Stomach (tissue), 9 donors: ENCODE results near the gene RIN3. TPM values are rescaled to one million over a fixed set of nuclear protein-coding genes. Genes with fewer than 3 reads are reported as not detected.
A peak's percentile ranks its signal among the peaks of the same experiment; 100 is the strongest.
"Not testable (repeated sequence)": the region's sequence is repeated elsewhere in the genome, so short reads cannot be mapped to it uniquely, and the experiment has no call there.

Experiments used
- DNase-seq, 2 donors: peaks; one replicate each; pipeline versions ENCODE4 v3.0.0 to v3.0.0-alpha.2; 2013 to 2019
- H3K27ac ChIP-seq, 5 donors: fragments of 200-600 bp in 4 of 5; sonication (generic) in 4 of 5; one replicate each; pipeline ENCODE4 v1.5.1; 2013 to 2019; ENCODE audit warnings: mild to moderate bottlenecking in 1 of 5, moderate library complexity in 1 of 5
- H3K27me3 ChIP-seq, 3 donors: fragments of 200-600 bp; sonication (generic); one replicate each; pipeline ENCODE4 v1.5.1; 2017 to 2019; ENCODE audit warnings: mixed run types in 1 of 3
- H3K36me3 ChIP-seq, 4 donors: fragments of 200-600 bp; sonication (generic); 1 replicate in 3 of 4; 2 replicates in 1 of 4; pipeline ENCODE4 v1.5.1; 2016 to 2019
- H3K4me1 ChIP-seq, 4 donors: fragments of 200-600 bp; sonication (generic); one replicate each; pipeline ENCODE4 v1.5.1; 2016 to 2019
- H3K4me3 ChIP-seq, 4 donors: fragments of 200-600 bp; sonication (generic) in 3 of 4; one replicate each; pipeline ENCODE4 v1.5.1; 2016 to 2019; ENCODE audit warnings: mild to moderate bottlenecking in 1 of 4
- H3K9me3 ChIP-seq, 4 donors: fragments of 200-600 bp; sonication (generic); one replicate each; pipeline ENCODE4 v1.5.1; 2016 to 2019
- CTCF ChIP-seq, 7 experiments: fragments of 450-650 bp in 4 of 7; fragments of 200-600 bp in 3 of 7; sonication (generic) in 3 of 7; IDR thresholded peaks; one replicate each; pipeline ENCODE4 v1.5.1; 2016 to 2019; ENCODE audit warnings: antibody characterized with exemption in 7 of 7, control low read depth in 2 of 7, mild to moderate bottlenecking in 1 of 7
- EP300 ChIP-seq: sonication (generic); formaldehyde crosslinking; IDR thresholded peaks from one replicate; pipeline ENCODE4 v1.6.1; 2017; ENCODE audit warnings: antibody characterized with exemption
- POLR2A ChIP-seq, 4 donors: fragments of 450-650 bp; IDR thresholded peaks; one replicate each; pipeline ENCODE4 v1.6.1; 2016; ENCODE audit warnings: antibody characterized with exemption in 4 of 4, control low read depth in 2 of 4, mild to moderate bottlenecking in 1 of 4, moderate library complexity in 1 of 4
- POLR2AphosphoS5 ChIP-seq, 3 donors: sonication (generic); formaldehyde crosslinking; IDR thresholded peaks; one replicate each; pipeline ENCODE4 v1.6.1; 2016; ENCODE audit warnings: antibody characterized with exemption in 3 of 3
- whole genome bisulfite sequencing, 5 donors: extraction: QIAGEN DNeasy Blood & Tissue Kit in 3 of 5; methylation state at CpG; one replicate each; pipeline versions ENCODE4 v1.1.5 to v1.1.7; 2013 to 2018; 5-methylcytosine and 5-hydroxymethylcytosine counted together
- intact Hi-C: fragments of 100-400 bp; cut with DNase I; formaldehyde crosslinking; loops from one replicate; pipeline ENCODE4 v1.15.1; 2023; ENCODE audit warnings: low total_unique reads
- polyA plus RNA-seq, 3 donors: library from polyadenylated mRNA; stranded (reverse); fragments of 200-250 nt; gene quantifications; one replicate each; pipeline ENCODE4 v1.2.3, GENCODE V29; 2013
- total RNA-seq, 5 donors: library from RNA; depleted of rRNA; stranded (reverse); fragments of >200 nt; gene quantifications; one replicate each; pipeline versions ENCODE4 v1.1.0 to v1.2.3, GENCODE V29; 2014 to 2016
- donor health status: healthy with polysubstance abuse.
- donor health status: Bipolar disorder and iron deficiency.
- donor health status: healthy.

The RIN3 gene
- total and polyA plus RNA-seq, 8 donors = 5.0 to 47.8 (median 8.0) TPM

DNA sequence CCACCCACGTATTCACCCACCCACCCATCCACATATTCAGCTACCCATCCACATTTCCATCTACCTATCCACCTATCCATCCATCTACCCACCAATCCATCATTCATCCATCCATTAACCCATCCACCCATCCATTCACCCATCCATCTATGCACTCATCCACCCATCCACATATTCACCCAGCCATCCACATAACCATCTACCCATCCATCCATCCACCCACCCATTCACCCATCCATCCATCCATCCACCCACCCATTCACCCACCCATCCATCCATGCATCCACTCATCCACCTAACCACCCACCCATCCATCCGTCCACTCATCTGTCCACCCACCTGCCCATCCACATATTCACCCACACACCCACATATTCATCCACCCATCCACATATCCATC is 164.4 kb downstream of the RIN3 start:
- WGBS, 5 donors = 93 to 100% (median 95%) methylated on average over 2 of the region's 2 CpGs
- peaks cover 7 to 62% (median 53%) of the 10 kb centered on the region in 4 donors for H3K36me3 ChIP-seq
- TF ChIP-seq POLR2A (IDR thresholded peaks at IDR 0.05) (no peak), EP300 (no peak), CTCF (IDR thresholded peaks at IDR 0.05) (no peak), POLR2AphosphoS5 (IDR thresholded peaks at IDR 0.05) (no peak)
- H3K9me3 ChIP-seq = no peaks in the 10 kb centered on the region
- intact Hi-C loops = no loop called here
- no peak overlapping the region for H3K27ac ChIP-seq
- DNase-seq = no peak
- H3K4me3 ChIP-seq = no peak overlapping the region
- H3K4me1 ChIP-seq = peaks cover 0 to 30% (median 8%) of the 10 kb centered on the region in 4 donors
- no peaks in the 10 kb centered on the region for H3K27me3 ChIP-seq

DNA sequence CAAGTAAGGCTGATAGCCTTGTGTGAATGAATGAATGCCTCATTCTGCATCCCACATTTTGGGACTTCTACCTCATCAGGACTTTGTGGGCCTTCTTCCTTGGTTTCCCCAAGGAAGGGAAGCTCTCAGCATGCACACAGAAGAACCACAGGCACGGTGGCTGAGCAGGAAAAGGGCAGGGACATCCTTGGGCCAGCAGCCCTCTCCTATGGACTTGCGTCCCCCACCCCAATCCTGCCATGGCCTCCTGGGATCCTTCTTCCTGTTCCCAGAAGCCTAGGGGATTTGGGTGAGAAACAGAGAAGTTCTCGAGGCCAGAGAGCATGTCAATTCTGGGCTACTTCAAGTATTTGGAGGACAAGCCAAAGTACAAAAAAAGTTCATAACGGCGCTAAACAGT is 165.2 kb downstream of the RIN3 start:
- Histone ChIP-seq H3K27me3 (no peaks in the 10 kb centered on the region), H3K36me3 (peaks cover 7 to 66% (median 56%) of the 10 kb centered on the region in 4 donors), H3K4me1 (peaks cover 0 to 30% (median 8%) of the 10 kb centered on the region in 4 donors), H3K27ac (peak overlapping the region in 1 of 5 donors; percentile 18), H3K9me3 (no peaks in the 10 kb centered on the region), H3K4me3 (no peak overlapping the region)
- WGBS, 5 donors = 75 to 97% (median 95%) methylated on average over 5 of the region's 5 CpGs
- DNase-seq = no peak
- TF ChIP-seq CTCF (IDR thresholded peaks at IDR 0.05) (no peak), POLR2AphosphoS5 (IDR thresholded peaks at IDR 0.05) (no peak), EP300 (no peak)
- intact Hi-C loops = no loop called here

- no peaks in the 10 kb centered on the region for H3K27me3 ChIP-seq
- WGBS, 5 donors = 85 to 100% (median 89%) methylated on average over 2 to 4 of the region's 4 CpGs; no CpG with 5 or more reads in 1 of the 5 donors
- H3K27ac ChIP-seq = peak overlapping the region in 1 of 5 donors; percentile 18
- H3K36me3 ChIP-seq = peaks cover 7 to 61% (median 57%) of the 10 kb centered on the region in 4 donors
- peaks cover 0 to 30% (median 8%) of the 10 kb centered on the region in 4 donors for H3K4me1 ChIP-seq
- no peak for DNase-seq
- TF ChIP-seq EP300 = no peak
- TF ChIP-seq POLR2AphosphoS5 (IDR thresholded peaks at IDR 0.05) = no peak
- no peak for TF ChIP-seq POLR2A (IDR thresholded peaks at IDR 0.05)
- no peak for TF ChIP-seq CTCF (IDR thresholded peaks at IDR 0.05)
- intact Hi-C loops = no loop called here
- no peaks in the 10 kb centered on the region for H3K9me3 ChIP-seq
- no peak overlapping the region for H3K4me3 ChIP-seq
Observed at GRCh38 chr14:92679246-92679645, 165.7 kb downstream of the RIN3 start.

GRCh38 chr14:92680330-92680729 is 166.7 kb downstream of the RIN3 start:
- DNase-seq, H3K4me3 ChIP-seq, intact Hi-C loops, H3K27me3 ChIP-seq, H3K27ac ChIP-seq, H3K9me3 ChIP-seq: not testable (repeated sequence)
- Histone ChIP-seq H3K4me1 (peaks cover 0 to 33% (median 8%) of the 10 kb centered on the region in 4 donors), H3K36me3 (peaks cover 12 to 70% (median 64%) of the 10 kb centered on the region in 4 donors)
- WGBS, 5 donors = 67 to 86% (median 81%) methylated on average over 3 to 4 of the region's 4 CpGs

- Histone ChIP-seq H3K36me3 (peaks cover 12 to 77% (median 70%) of the 10 kb centered on the region in 4 donors), H3K27me3 (no peaks in the 10 kb centered on the region), H3K27ac (peak overlapping the region in 1 of 5 donors; percentile 3), H3K9me3 (no peaks in the 10 kb centered on the region), H3K4me3 (no peak overlapping the region), H3K4me1 (peaks cover 0 to 32% (median 8%) of the 10 kb centered on the region in 4 donors)
- 31 to 49% (median 32%) methylated on average over 7 to 13 of the region's 13 CpGs for WGBS, 5 donors
- DNase-seq = peak; percentile 76 to 91
- TF ChIP-seq POLR2AphosphoS5 (IDR thresholded peaks at IDR 0.05) (peak in 1 of 3 donors; percentile 50), EP300 (no peak), CTCF (IDR thresholded peaks at IDR 0.05) (peak in 6 of 7 experiments; percentile 36 to 96 (median 86)), POLR2A (IDR thresholded peaks at IDR 0.05) (no peak)
- intact Hi-C loops = no loop called here
Observed at GRCh38 chr14:92680781-92681650, 167.4 kb downstream of the RIN3 start.
